T-helper 9 cell (primary cell): Measurements from ENCODE around the gene COA1.
"Not testable (repeated sequence)": the region's sequence is repeated elsewhere in the genome, so short reads cannot be mapped to it uniquely, and the experiment has no call there.

Source experiments
- DNase-seq: peaks from one replicate; pipeline ENCODE4 v3.0.0-alpha.2; 2020

Gene COA1

GRCh38 chr7:43726466-43726865, 2.9 kb downstream of the COA1 start:
- DNase-seq: no peak

DNA sequence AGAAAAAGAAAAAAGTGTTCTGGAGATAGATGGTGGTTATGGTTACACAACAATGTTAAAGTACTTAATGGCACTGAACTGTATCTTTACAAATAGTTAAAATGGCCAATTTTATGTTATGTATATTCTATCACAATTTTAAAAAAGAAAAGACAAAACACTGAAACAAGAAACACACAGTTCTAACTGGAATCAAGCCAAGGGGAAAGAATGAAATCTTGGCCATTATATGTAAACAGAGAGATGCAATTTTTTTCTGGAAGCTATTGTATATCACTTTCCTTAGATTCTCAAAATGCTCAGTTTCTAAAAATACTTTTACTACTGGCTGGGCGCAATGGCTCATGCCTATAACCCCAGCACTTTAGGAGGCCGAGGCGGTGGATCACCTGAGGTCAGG, 4.1 kb downstream of the COA1 start:
- no peak for DNase-seq

DNA sequence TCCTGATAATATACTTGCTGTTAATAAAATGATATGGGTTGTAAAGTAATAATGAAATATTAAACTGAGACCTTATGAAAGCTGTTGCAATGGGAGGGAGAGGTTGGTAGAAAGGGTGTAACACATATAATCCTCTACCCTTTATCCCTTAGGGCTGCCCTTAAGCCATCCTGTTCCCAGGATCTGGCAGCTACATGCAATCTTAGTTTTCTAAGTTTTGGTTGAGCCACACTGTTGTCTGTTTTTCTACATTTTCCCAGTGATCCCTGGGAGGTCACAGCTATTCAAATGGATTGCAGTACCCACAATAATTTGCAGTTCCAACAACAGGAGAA, 6.3 kb downstream of the COA1 start:
- no peak for DNase-seq

GRCh38 chr7:43721193-43721806, 8.0 kb downstream of the COA1 start:
- no peak for DNase-seq

- no peak for DNase-seq
These were observed 12.7 kb downstream of the COA1 start for GRCh38 chr7:43716598-43716997.

- not testable (repeated sequence) for DNase-seq
These were observed 13.4 kb downstream of the COA1 start for GRCh38 chr7:43715966-43716365.

DNA sequence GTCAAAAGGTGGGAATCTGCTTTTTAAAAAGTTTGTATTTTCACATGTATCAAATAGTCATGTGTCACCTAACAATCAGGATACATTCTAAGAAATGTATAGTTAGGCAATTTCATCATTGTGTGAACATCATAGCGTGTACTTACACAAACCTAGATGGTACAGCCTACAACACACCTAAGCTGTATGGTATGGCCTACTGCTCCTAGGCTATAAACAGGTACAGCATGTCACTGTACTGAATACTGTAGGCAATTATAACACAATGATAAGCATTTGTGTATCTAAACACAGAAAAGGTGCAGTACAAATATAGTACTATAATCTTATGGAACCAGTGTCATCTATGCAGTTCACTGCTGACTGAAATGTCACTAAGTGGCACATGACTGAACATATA, 17.8 kb downstream of the COA1 start:
- no peak for DNase-seq

- DNase-seq: not testable (repeated sequence)
These were observed 21.3 kb downstream of the COA1 start for GRCh38 chr7:43708055-43708454.

DNA sequence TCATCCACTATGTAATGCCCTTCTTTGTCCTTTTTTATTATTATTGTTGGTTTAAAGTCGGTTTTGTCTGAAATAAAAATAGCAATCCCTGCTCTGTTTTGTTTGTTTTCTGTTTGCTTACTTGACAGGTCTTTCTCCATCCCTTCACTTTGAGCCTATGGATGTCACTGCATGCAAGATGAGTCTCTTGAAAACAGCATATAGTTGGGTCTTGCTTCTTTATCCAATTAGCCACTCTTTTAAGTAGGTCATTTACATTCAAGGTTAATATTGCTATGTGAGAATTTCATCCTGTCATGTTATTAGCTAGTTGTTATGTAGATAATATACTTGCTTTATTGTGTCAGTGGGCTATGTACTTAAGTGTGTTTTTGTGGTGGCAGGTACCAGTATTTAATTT, 25.8 kb downstream of the COA1 start:
- DNase-seq: no peak

- DNase-seq: no peak
These were observed 26.3 kb downstream of the COA1 start for GRCh38 chr7:43702974-43703373.

DNA sequence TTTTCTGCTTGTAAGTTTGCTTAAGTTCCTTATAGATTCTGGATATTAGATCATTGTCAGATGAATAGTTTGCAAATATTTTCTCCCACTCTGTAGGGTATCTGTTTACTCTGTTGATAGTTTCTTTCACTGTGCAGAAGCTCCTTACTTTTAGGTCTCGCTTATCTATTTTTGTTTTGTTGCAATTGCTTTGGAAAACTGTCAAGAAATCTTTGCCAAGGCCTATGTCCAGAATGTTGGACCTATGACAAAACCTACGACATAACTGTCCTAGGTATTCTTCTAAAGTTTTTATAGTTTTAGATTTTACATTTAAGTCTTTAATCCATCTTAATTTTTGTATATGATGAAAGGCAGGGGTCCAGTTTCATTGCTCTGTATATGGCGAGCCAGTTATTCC, 27.4 kb downstream of the COA1 start:
- DNase-seq: no peak

DNA sequence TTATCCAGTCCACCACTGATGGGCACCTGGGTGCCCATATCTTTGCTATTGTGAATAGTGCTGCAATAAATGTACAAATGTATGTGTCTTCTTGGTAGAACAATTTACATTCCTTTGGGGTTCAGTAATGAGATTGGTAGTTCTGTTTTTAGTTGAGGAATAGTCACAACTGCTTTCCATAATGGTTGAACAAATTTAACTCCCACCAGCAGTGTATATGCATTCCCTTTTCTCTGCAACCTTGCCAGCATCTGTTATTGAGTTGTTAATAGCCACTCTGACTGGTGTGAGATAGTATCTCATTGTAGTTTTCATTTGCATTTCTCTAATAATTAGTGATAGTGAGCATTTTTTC, 27.8 kb downstream of the COA1 start:
- no peak for DNase-seq

DNA sequence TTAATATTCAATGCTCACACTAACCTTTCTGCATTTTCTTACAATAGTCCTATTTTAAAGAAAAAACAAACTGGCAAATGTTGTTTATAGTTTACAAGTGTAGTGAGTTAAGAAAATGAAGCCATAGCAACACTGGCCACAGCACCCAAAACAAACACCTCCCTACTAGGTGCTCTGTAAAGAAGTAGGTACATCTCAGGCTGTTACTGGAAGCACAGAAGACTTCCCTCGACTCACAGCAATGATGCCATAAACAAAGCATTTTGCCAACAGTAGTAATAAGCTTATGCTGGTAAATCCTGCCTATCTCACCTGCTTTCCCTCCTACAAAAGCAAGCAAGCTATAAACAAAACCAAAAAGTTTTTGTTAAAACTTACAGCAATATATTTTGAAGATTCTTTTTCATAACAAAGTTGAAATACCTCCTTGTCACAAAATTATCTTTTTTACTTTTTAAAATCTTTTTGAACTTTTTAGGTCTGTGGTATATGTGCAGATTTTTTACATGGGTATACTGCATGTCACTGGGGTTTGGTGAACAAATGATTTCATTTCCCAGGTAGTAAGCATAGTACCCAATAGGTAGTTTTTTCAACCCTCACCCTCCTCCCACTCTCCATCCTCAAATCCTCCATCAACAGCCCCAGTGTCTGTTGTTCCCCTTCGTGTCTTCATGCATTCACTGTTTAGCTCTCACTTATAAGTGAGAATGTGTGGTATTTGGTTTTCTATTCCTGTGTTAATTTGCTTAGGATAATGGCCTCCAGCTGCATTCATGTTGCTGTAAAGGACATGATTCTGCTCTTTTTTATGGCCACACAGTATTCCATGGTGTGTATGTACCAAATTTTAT, 28.4 kb downstream of the COA1 start:
- DNase-seq: no peak

GRCh38 chr7:43700059-43700501, 29.2 kb downstream of the COA1 start:
- no peak for DNase-seq

DNA sequence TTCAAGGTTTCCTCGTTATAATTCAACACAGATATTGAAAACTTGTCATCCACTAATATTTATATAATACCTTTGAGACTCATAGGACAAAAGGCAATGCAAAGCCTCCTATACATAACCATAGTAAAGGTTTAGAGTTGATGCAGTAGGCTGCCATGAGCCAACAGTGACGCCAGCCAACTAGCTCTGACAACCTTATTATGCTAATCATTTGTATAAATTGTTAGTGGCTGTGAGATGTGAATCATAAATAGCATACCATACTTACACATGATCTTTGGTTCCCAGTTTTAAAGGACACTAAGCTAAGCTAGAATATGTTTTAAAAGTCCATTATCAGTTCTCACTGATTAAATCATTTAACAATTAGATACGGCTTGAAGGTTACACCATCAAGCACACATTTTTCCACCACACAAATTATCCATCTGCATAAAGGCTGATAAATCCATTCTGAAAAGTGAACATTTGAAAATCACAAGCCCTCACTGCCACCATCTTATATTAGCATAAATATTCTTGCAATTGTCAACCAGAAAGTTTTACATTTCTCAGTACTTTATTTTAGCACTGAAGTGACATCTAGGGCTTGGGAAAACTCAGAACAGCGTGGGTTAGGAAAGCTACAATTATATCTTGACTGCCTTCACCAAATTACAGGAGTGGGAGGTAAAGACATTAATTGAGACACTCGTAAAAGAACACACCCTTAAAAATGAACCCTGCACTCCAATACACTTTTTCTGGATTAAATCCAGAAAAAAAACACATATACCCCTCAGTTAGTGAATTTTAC, 30.7 kb downstream of the COA1 start:
- no peak for DNase-seq

DNA sequence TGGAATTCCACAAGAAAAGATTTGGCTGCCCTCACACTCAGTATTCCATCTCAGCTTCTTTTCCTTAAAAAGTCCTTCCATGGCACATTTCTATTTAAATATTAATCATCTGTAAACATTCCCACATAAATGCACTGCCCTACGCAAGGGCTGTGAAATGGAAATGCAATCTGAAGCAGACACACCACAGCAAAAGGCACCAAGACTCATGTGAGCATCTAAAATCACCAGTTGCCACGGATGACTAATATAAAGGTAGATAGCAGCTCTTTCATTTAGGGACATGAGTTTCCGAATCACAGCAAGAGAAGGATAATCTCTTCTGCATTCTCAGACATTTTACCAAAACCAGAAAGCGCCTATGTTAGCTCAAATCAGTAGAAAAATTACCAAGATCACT, 31.6 kb downstream of the COA1 start:
- no peak for DNase-seq

- DNase-seq: no peak
These were observed 34.0 kb downstream of the COA1 start for GRCh38 chr7:43695365-43695764.

- no peak for DNase-seq
These were observed 34.9 kb downstream of the COA1 start for GRCh38 chr7:43694399-43694748.

DNA sequence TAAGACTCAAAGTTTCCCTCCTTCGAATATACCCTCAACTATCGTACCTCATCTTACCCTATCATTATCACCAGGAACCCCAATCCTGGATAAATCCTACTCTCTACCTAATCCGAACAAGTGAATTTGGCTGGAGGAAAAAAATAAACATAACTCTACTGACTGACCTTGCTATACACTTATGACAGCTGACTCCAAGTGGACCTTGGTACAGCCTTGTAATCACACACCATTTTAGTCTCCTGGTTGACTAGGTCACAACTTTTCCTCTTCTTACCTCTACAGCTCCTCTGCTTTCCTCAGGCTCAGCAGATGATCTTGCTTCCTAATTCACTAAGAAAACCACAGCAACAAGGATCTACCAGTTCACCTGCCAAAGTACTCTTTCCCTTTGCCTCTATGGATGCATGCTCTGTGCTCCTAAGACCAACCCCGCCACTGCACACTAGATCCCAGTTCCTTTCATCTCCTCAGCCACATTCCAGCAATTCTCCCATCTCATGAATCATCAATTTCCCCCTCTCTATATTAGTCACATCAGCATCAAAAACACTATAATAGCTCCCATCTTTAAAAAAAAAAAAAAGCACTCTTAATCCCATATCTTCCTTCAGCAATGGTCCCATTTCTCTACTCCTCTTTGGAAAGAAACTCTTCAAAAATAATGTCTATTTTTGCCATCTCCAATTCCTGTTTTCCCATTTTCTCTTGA, 35.5 kb downstream of the COA1 start:
- DNase-seq: no peak

DNA sequence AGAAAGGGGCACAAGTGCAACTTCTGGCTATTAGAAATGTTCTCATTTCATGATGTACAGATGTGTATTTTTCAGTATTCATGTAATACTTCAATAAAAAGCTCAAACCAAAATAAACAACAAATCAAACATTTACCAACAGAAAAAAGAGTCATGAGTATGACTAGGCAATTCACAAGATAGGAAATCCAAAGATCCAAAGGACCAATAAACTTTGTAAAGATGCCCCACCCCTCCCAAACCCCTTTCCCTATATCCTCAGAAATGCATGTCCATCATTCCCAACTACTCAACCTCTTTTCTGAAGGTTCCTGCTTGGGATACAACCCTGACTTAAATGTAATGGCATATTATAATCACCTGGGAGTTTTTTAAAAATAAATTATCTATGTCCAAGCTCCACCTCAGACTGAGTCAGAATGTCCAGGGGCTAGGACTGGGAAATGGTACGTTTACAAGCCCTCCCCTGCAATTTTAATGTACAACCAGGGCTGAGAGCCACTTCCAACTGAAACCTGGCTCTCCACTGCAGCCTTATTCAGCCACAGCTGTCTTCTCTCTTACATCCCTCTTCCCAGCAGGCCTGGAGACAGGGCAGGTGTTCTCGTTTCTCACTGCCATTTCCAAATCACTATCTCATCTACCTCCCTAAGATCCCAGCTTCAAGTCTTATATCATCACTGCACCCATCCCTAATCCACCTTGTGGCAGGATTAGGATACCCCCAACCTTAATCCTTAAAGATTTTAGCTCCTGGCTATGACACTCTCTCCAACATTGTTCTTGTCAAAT, 36.5 kb downstream of the COA1 start:
- no peak for DNase-seq

- no peak for DNase-seq
These were observed 37.7 kb downstream of the COA1 start for GRCh38 chr7:43691611-43692010.

- DNase-seq: no peak
These were observed 40.2 kb downstream of the COA1 start for GRCh38 chr7:43689115-43689514.
